Measurements from ENCODE around the gene KAT6B. TPM values are rescaled to one million over a fixed set of nuclear protein-coding genes. Genes with fewer than 3 reads are reported as not detected.

The KAT6B gene
- total RNA-seq, 1 experiment from 2014 or later: 21.8 TPM

- Histone ChIP-seq H3K27me3 (replicated peaks; ENCODE audit: insufficient read depth, low read depth, low read length, poor library complexity) (no peaks in the 10 kb centered on the region), H3K36me3 (ENCODE audit: insufficient read depth, low read length, poor library complexity, severe bottlenecking) (no peaks in the 10 kb centered on the region), H3K9me3 (ENCODE audit: low read depth, low read length, poor library complexity, severe bottlenecking) (no peaks in the 10 kb centered on the region), H3K27ac (ENCODE audit: low read depth, low read length, poor library complexity, severe bottlenecking) (no peak overlapping the region), H3K4me1 (ENCODE audit: insufficient read depth, low read length, poor library complexity, severe bottlenecking) (peaks cover 13% of the 10 kb centered on the region), H3K4me3 (ENCODE audit: low read depth, low read length, poor library complexity, severe bottlenecking) (no peak overlapping the region)
- DNase-seq (ENCODE audit: low spot score): no peak
- intact Hi-C loops (cut with micrococcal nuclease; ENCODE audit: unreplicated experiment): no loop called here
- POLR2A ChIA-PET (ENCODE audit: low non-redundant PET): no interaction called here
- CTCF ChIA-PET: no interaction called here
- TF ChIP-seq, protein P1, sequence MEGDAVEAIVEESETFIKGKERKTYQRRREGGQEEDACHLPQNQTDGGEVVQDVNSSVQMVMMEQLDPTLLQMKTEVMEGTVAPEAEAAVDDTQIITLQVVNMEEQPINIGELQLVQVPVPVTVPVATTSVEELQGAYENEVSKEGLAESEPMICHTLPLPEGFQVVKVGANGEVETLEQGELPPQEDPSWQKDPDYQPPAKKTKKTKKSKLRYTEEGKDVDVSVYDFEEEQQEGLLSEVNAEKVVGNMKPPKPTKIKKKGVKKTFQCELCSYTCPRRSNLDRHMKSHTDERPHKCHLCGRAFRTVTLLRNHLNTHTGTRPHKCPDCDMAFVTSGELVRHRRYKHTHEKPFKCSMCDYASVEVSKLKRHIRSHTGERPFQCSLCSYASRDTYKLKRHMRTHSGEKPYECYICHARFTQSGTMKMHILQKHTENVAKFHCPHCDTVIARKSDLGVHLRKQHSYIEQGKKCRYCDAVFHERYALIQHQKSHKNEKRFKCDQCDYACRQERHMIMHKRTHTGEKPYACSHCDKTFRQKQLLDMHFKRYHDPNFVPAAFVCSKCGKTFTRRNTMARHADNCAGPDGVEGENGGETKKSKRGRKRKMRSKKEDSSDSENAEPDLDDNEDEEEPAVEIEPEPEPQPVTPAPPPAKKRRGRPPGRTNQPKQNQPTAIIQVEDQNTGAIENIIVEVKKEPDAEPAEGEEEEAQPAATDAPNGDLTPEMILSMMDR (conservative IDR thresholded peaks at IDR 0.05; ENCODE audit: low read depth, low read length): no peak
- no peak for TF ChIP-seq EZH2 (IDR thresholded peaks at IDR 0.05; ENCODE audit: borderline replicate concordance, low read depth, low read length, poor library complexity, severe bottlenecking)
- no TSS peak for BruUV-seq (replicated peaks)
Observed at GRCh38 chr10:74936577-74937265, 110.3 kb downstream of the KAT6B start.

GRCh38 chr10:74937266-74937856 lies 111.0 kb downstream of the KAT6B start:
- TF ChIP-seq EZH2 (IDR thresholded peaks at IDR 0.05; ENCODE audit: borderline replicate concordance, low read depth, low read length, poor library complexity, severe bottlenecking): no peak
- TF ChIP-seq, protein P1 (conservative IDR thresholded peaks at IDR 0.05; ENCODE audit: low read depth, low read length): no peak
- H3K27me3 ChIP-seq (replicated peaks; ENCODE audit: insufficient read depth, low read depth, low read length, poor library complexity): no peaks in the 10 kb centered on the region
- H3K4me1 ChIP-seq (ENCODE audit: insufficient read depth, low read length, poor library complexity, severe bottlenecking): peaks cover 13% of the 10 kb centered on the region
- intact Hi-C loops (cut with micrococcal nuclease; ENCODE audit: unreplicated experiment): no loop called here
- CTCF ChIA-PET: no interaction called here
- POLR2A ChIA-PET (ENCODE audit: low non-redundant PET): no interaction called here
- H3K27ac ChIP-seq (ENCODE audit: low read depth, low read length, poor library complexity, severe bottlenecking): no peak overlapping the region
- no TSS peak for BruUV-seq (replicated peaks)
- no peak overlapping the region for H3K4me3 ChIP-seq (ENCODE audit: low read depth, low read length, poor library complexity, severe bottlenecking)
- no peaks in the 10 kb centered on the region for H3K9me3 ChIP-seq (ENCODE audit: low read depth, low read length, poor library complexity, severe bottlenecking)
- DNase-seq (ENCODE audit: low spot score): no peak
- no peaks in the 10 kb centered on the region for H3K36me3 ChIP-seq (ENCODE audit: insufficient read depth, low read length, poor library complexity, severe bottlenecking)

DNA sequence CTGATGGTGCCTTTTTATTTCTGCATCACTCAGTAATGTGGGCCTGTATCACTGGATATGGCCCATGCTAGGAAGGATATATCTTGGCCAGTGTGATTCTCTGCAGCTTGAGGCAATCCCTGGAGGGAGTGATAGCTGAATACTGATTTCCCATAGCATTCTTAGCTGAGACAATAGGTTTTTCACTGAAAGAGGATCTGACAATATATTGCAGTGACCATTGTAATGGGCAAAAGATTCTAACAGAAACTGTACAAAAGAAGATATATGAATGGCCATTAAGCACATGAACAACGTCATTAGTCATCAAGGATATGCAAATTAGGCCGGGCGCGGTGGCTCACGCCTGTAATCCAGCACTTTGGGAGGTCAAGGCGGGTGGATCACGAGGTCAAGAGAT lies 117.8 kb downstream of the KAT6B start:
- no peaks in the 10 kb centered on the region for H3K36me3 ChIP-seq (ENCODE audit: insufficient read depth, low read length, poor library complexity, severe bottlenecking)
- DNase-seq (ENCODE audit: low spot score): no peak
- TF ChIP-seq, protein P1 (conservative IDR thresholded peaks at IDR 0.05; ENCODE audit: low read depth, low read length): no peak
- no peak for TF ChIP-seq EZH2 (IDR thresholded peaks at IDR 0.05; ENCODE audit: borderline replicate concordance, low read depth, low read length, poor library complexity, severe bottlenecking)
- ChIA-PET CTCF (interaction anchor here (0.7 kb wide), 1 partner anchor 64 kb away, joined by 3 read pairs; no protein-coding TSS in a partner anchor), POLR2A (ENCODE audit: low non-redundant PET) (no interaction called here)
- no peak overlapping the region for H3K4me3 ChIP-seq (ENCODE audit: low read depth, low read length, poor library complexity, severe bottlenecking)
- H3K27ac ChIP-seq (ENCODE audit: low read depth, low read length, poor library complexity, severe bottlenecking): no peak overlapping the region
- H3K4me1 ChIP-seq (ENCODE audit: insufficient read depth, low read length, poor library complexity, severe bottlenecking): peaks cover 22% of the 10 kb centered on the region
- H3K27me3 ChIP-seq (replicated peaks; ENCODE audit: insufficient read depth, low read depth, low read length, poor library complexity): no peaks in the 10 kb centered on the region
- intact Hi-C loops (cut with micrococcal nuclease; ENCODE audit: unreplicated experiment): no loop called here
- BruUV-seq (replicated peaks): no TSS peak
- H3K9me3 ChIP-seq (ENCODE audit: low read depth, low read length, poor library complexity, severe bottlenecking): no peaks in the 10 kb centered on the region

Data from A673 (cell line).